Stimulated activated CD4-positive, alpha-beta T cell treated with anti-CD3 and anti-CD28 coated beads, TNF-alpha, amount 100 ng/mL, for 48 hours (primary cell): Measurements from ENCODE around the gene NEURL1.

ENCODE experiments used
- DNase-seq, 3 donors: peaks; one replicate each; pipeline ENCODE4 v3.0.0-alpha.2; 2020; ENCODE audit warnings: low read depth in 3 of 3

NEURL1 gene

DNA sequence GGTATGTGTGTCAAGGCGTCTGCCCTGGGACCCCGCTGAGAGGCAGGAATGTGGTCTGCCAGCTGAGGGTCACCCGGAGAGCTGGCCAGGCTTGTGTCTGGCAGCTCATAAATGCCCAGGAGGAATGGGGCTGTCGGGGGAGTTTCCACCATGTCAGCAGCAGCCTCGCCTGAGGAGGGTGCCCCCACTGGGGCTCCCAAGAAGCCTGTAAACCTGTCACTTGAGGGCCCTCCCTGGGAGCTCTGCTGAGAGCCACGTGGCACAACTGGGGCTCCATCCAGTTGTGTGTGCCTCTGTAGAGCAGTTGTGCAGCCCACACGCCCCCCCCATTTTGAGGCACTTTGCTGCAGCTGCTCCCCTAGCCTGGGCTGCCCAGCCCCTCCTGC lies 70.6 kb downstream of the NEURL1 start:
- no peak for DNase-seq

DNA sequence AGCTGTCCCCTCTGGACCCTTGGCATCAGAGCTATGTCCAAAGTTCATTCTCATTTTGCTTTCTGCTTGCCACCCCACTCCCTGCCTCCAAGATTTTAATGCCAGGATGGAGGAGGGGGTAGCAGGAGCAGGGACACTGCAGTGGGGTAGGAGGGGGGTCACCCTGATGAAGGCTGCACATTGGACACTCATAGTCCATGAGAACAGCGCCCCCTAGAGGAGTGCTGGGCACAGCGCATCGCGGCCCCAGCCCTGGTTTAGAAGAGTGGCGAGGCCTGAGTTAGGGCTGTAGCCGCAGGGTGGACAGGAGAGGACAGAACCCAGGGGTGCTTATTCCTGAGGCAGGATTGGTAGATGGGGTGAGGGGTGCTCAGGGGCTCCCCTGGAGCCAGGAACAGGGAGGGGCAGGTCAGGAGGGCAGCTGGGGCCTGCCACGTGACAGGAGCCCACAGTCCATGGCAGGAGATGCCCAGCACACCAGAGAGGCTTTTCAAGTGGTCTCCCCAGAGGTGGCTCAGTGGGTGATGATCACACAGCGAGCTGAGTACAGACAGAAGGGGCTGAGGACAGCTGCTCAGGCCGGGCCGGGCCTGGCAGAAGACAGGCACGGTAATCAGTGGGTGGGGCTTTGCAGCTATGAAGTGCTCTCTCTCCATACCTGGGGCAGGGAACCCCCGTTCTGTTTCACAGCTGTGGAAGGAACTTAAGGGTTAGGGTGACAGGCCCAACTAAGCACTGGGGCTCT lies 71.4 kb downstream of the NEURL1 start:
- DNase-seq, result peak; percentile 23 to 55 (median 32)

DNA sequence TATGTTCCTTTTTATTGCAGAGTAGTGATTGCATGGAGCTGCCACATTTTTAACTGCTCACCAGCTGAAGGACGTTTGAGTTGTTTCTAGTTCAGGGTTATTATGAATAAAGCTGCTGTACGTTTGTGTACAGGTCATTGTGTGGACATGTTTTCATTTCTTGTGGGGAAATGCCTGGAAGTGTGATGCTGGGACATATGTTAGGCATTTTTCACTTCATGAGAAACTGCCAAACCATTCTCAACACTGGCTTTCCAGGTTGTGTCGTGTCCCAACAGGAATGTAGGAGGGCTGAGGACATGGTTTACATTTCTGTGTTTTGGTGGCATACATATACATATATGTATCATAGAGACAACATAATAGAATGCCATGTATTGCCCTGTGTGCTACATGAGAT lies 73.0 kb downstream of the NEURL1 start:
- DNase-seq, result no peak

DNA sequence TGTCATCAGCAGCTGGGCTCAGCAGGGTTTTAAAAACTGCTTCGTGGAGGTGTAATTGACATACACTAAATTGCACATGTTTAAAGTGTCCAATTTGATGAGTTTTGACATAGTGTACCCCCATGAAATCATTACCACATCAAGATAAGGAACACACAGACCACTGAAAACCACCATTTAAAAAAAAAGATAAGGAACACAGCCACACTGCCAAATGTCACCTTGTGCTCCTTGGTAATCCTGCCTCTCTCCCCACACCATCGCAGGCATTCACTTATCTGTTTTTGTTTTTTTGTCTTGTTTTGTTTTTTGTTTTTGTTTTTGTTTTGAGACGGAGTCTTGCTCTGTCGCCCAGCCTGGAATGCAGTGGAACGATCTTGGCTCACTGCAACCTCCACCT lies 75.0 kb downstream of the NEURL1 start:
- DNase-seq, result no peak

DNA sequence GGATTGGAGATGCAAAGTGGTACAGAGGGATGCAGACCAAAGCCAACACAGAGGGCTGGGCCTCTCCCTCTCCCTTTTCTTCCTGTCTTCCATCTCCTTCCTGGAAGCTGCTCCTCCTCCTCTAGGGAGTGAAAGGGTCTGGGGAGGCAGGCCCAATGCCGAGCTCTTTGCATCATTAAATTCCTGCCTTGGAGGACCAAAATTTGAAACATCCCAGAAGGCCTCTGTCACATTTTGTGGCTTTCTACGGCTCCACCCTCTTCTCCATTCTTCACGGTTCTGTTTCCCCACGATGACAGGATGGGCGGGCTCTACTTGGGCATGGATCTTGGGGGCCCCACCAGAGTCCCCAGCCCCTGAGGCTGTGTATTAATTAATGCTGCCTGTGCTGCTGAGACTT lies 76.4 kb downstream of the NEURL1 start:
- no peak for DNase-seq

DNA sequence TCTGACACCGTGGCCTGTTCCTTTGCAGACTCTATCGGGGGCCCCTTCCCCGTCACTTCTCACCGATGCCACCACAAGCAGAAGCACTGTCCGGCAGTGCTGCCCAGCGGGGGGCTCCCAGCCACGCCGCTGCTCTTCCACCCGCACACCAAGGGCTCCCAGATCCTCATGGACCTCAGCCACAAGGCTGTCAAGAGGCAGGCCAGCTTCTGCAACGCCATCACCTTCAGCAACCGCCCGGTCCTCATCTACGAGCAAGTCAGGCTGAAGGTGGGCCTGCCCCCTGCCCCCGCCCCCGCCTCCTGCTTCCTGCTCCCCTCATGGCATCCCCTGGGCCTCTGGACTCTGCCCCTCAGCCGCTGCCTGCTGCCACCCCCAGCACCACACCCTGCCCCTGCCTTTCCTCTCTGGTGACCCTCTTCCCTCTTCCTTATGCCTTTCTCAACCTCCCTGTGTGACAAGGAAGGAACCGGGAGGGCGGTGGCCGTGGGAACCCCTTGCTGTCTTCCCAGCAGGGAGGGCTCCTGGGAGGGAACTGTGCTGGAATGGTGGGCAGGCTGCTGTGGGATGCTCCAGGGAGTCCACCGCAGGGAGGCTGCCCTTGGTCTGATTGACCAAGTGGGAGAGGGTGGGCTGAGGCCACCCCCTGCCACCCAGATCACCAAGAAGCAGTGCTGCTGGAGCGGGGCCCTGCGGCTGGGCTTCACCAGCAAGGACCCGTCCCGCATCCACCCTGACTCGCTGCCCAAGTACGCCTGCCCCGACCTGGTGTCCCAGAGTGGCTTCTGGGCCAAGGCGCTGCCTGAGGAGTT lies 77.5 kb downstream of the NEURL1 start:
- DNase-seq, result no peak

DNA sequence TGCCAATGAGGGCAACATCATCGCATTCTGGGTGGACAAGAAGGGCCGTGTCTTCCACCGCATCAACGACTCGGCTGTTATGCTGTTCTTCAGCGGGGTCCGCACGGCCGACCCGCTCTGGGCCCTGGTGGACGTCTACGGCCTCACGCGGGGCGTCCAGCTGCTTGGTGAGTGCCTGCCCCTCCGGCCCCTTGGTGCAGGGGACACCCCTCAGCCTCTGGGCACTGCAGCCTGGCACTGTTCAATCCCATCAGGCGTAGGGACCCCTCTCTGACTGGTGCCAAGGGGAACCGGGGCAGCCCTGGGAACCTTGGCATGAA lies 78.1 kb downstream of the NEURL1 start:
- DNase-seq, result no peak

DNA sequence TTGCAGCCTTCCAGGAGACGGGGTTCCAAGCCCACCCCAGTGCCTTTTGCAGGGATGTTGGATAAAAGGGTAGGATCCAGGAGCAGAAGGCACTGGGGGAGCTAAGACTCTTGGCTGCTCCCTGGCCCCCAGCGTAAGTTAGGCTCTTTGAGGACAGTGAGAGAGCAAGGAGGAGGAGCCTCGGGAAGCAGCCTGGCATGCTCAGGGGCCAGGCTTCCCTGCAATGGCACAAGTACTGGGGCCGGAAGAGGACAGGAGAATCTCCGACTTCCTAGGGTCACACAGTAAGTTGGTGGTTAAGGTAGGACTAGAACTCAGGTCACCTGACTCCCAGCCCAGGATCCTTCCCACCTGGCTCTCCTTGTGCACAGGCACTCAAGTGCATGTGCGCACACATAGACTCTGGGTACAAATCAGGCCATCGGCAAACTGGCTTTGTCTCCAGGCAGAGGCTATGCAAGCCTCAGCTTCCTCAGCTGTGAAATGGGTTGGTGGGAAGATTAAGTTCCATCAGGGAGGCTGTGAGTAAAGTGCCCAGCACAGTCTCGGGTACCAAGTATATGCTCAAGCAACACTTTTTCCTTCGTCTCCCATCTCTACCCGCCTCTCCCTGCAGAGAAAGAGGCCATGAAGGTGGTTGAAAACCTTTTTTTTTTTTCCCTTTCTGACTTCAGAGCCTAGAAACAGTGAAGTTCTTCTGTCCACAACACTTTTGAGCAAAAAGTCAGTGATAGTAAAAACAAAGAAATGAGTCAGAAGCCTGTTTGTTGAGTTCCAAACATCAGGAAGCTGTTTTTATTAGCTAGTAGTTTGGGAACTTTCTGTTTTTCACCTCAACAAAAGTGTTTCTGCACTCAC lies 79.1 kb downstream of the NEURL1 start:
- DNase-seq, result no peak

DNA sequence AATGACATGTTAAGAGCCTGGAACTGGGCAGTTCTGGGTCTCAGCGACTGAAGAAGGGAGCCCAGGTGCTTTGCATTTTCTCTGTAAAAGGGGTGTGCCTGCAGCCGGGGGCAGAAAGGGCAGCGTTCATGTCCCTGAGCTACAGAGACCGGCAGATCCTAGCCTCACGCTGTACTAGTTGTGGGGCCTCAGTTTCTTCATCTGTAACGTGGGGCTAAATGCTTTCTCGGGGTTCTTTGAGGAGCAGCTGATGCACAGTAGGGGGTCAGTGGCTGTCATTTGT lies 79.6 kb downstream of the NEURL1 start:
- DNase-seq, result no peak

DNA sequence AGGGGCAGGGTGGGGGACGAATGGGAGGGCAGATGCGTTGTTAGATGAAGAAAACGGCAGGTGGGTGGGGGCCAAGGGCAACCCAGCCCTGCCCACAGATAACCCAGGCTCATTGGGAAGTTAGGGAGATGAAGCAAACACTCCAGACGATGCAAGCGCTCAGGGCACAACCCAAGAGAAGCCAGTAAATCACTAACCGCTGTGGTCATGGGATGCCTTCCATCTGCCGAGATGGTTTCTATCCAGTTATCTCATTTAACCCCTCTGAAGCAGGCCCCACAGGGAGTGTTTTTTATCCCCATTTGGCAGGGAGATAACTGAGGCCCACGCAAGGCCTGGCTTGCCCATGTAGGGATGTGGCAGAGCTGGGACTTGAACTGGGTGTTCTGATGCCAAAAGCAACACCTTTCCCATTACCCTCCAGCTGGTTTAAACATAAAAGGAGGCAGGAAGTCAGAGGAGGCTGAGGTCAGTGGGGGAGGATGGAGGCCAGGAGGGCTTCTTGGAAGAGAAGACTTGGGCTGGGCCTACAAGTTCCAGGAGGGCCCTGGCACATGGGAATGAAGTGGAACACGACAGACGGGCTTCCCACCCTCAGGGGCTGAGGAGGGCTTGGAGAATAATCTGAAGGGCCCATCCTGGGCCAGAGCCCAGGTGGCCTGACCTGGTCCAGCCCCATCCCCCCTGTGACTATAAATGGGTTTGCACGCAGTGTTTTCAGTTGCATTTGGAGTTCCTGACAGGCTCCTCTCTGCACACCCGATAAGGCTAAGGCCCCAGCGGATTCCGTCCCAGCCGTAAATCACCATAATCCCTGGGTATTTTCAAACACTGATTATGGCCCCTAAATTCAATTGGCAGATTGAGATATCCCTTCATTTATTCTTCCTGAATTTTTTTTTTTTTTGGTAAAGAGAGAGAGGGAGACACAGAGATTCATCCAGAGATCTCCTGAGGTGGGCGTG lies 80.9 kb downstream of the NEURL1 start:
- DNase-seq, result no peak

DNA sequence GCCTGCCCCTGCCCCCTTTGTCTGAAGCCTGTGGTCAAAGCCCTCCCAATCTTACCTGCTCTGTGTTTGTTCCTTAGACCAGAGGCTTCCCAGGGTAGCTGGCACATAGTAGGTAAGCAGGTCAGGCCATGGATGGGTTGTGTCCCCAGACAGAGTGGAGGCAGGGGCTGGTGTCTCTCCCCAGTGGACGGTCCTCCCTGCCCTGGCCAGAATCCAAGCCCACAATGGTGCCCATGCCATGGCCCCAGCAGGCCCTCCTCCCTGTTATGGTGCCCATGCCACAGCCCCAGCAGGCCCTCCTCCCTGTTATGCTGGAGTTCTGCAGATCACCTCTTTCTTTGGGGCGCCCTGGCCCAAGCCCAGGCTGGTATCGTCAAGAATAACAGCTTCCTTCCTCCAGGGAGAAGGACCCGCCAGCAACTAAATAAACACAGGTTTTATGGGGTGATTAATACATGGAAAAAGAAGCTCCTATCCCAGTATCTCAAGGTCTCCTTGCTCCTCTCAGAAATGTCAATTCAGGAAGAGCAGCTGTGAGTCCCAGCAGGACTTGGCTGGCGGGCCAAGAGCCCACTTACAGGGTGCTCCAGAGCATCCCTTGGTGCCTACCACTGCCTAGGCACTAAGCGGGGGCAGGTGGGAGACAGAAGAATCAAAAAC lies 82.0 kb downstream of the NEURL1 start:
- no peak for DNase-seq

DNA sequence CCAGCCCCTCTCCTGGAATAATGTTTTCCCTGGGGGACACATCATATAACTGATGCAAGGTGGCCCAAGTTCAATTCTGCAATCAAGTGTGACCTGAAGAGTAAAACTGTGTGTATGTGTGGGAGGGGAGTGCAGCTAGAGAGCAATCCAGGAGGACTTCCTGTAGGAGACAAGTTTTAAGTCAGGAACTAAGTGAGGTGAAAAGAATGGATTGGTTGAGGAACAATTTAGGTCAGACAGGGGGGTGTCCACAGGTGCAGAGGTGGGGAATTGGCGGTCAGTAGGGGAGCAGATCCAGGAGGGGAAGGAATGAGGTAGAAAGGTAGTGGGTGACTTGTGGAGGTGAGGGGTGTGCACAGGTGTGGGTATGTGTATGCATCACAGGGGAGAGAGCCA lies 82.6 kb downstream of the NEURL1 start:
- DNase-seq, result no peak

DNA sequence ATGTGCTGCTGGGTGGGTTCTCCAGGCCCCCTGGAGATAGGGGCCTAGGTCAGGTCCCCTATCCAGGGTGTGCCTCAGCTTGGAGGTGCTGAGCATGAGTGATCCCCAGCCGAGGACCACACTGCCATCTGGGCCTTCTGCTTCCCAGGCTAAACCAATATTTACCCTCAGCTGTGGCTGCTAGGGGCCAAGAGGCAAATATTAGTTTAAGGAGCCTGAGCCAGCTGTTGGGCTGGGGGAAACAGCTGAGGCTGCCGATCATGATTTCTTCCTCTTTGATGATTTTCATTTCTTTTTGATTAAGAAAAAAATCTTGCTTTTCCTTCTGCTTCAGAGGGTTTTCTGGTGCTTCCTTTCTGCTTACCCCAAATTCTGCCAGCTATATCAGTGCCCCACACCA lies 83.4 kb downstream of the NEURL1 start:
- no peak for DNase-seq

DNA sequence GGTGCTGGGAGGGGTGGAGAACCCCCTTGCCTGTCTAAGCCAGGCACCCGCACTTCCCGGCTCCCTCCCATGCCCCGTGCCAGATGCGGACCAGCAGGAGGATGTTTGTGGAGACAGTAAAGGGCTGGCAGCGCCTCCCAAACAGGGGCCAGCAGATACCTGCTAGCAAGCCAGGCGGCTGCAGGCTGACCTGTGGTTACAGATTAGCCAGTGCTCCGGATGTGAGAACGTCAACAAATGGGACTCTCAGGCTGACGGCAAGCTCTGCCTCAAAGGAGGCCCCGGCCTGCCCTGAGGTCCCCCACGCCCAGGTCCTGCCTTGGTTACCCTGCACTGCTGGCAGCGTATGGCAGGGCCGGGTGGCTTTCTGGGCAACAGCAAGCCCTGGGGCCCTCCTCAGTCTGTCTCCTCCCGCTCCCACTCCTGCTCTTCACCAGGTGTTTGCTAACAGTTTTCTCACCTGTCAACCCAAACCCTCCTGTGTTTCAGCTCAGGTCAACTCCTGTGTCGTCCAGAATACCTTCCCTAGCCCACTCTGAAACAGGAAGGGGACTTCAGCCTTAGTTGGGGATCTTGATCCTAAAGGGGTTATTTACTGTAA lies 85.4 kb downstream of the NEURL1 start:
- DNase-seq, result no peak

DNA sequence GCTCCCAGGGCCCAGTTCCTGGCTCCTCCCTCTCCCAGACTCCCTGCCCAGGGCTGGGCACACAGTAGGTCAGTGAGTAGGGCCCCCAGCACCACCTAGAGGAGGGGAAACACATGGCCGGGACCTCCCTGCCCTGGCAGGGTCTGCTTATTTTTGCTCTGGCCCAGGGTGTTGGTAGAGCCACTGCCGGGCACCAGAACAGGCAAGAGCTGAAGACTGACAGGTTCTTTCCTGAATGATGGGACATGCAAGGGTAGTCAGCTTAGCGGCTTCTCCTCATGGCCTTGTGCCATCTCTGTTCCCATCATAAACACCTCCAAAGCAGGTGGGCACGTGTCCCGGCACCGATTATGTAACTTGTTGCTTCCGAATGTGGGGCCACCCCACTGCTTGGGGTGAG lies 86.5 kb downstream of the NEURL1 start:
- DNase-seq, result no peak

DNA sequence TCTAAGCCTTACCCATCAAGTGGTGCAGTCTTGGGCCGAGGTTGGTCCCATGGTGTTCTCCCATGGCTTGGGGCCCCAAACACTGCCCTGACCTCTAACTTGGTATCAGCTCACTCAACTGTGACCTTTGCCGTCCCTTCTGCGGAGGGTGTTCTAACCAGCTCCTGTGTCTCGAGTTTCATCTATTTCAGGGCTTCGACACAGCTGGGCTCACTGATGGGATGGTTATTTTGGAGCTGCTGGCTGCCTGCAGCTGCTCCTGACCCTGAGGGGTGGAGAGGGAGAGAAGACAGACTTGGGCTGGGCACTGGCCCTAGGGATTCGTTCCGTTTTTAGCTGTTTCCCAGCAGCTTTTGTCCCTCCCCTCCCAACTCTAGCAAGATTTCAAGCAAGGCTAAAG lies 86.9 kb downstream of the NEURL1 start:
- no peak for DNase-seq

DNA sequence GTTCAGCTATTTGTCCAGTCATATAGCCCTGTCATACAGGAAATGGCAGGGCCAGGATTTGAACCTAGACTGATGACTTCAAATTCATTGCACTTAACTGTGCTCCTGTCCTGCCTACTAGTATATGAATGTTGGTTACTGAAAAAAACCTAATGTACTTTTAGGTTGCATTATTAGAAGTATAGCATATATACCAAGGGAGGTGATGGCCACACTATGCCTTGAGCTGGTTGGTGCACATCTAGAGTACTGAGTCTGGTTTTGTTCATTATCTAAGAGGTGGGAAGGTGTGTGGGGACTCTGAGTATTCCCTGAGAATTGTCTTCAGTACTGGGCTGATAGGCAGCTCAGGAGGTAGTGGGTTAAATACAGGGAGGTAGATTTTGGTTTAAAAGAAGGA lies 88.0 kb downstream of the NEURL1 start:
- DNase-seq, result no peak

DNA sequence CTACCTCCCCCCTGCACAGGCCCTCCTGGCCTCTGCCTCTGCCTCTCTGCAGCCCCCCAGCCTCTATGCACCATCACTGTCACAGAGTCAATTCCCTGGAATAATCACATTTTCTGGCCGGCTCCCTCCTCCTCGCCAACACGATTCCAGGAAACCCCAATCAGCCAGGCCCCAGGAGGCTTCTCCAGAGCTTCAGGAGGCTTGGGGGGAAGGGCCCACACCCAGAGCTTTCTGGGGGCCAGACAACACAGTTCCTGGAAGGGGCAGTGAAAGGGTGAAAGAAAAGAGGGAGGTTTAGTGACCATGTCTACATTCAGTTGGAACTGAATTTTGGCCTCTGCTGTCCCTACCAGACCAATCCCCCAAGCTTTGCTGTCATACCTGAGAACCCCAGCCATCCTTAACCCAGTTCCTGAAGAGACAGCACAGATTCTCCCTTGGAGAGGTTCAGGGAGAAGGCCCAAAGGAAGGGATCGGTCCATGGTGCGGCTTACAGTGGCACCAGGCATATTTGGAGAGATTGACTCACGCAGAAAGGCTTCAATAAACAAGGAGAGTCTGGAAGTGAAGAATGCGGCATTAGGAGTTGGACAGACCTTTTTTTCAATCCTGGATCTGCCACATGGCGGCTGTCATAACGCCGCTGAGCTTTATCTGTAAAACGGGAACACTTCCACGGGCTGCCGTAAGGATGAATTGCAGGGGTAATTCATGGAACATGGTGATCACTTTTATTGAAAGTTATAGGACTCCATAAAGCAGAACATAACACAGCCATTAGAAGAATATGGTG lies 89.0 kb downstream of the NEURL1 start:
- DNase-seq, result no peak

DNA sequence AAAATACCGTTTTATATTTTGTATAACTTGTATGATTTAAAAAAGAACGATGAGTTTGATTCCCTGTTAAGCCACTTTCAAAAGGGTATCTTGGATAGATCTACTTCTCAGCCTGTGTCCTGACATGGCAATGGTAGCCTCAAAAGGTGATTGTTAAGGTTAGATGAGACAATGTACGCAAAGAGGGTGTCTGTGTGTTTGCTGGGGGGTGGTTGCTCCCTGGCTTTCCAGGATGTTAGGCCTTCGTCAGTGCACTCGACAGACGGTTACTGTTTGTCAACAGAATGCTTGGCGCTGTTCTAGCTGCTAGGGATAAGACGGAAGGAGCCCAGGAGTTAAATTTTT lies 90.3 kb downstream of the NEURL1 start:
- no peak for DNase-seq
